SH-SY5Y (cell line): ENCODE data around the gene PRDM16.

Source experiments
- GATA2 ChIP-seq: IDR thresholded peaks from 2 replicates; pipeline ENCODE4 v1.6.1; 2011; ENCODE audit warnings: mild to moderate bottlenecking, low read depth, low read length
- GATA3 ChIP-seq: IDR thresholded peaks from 2 replicates; pipeline ENCODE4 v1.6.1; 2011; ENCODE audit warnings: low read depth, mild to moderate bottlenecking, low read length, moderate library complexity

DNA sequence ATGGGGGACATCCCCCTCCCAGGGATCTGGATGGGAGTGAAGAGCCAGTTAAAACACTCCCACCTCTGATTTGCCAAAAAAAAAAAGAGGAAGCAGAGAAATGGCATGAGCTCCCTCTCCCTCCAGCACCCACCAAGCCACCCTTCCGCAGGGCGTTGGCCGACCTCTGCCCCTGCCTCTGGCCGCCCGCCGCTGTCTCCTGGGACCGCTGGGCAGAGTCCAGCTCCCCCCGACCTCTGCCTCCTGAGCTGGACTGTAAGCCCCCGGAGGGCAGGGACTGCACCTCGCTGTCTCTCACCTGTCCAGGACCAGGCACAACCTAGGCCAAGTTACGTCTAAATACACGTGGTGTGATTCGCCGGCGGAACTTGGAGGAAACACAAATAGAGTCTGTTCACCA is 174.3 kb downstream of the PRDM16 start:
- TF ChIP-seq GATA2 (no peak), GATA3 (no peak)
